MM.1S (cell line): Measurements from ENCODE around the gene ADCY5.

Experiments used
- EZH2 ChIP-seq: fragments of 300-600 bp; sonication (generic); optimal IDR thresholded peaks from 2 replicates; pipeline ENCODE3; 2017; ENCODE audit warnings: low read depth, mild to moderate bottlenecking, antibody characterized with exemption, low read length, mixed read lengths
- EZH2phosphoT487 ChIP-seq: fragments of 300-600 bp; sonication (generic); IDR thresholded peaks from 2 replicates; pipeline ENCODE4 v1.6.1; 2018; ENCODE audit warnings: antibody characterized with exemption, low read length
- TF ChIP-seq, protein P1 (sequence below): fragments of 300-600 bp; sonication (generic); IDR thresholded peaks from 2 replicates; pipeline ENCODE4 v1.5.1; 2016; ENCODE audit warnings: antibody characterized with exemption, low read length, mixed read lengths

DNA sequence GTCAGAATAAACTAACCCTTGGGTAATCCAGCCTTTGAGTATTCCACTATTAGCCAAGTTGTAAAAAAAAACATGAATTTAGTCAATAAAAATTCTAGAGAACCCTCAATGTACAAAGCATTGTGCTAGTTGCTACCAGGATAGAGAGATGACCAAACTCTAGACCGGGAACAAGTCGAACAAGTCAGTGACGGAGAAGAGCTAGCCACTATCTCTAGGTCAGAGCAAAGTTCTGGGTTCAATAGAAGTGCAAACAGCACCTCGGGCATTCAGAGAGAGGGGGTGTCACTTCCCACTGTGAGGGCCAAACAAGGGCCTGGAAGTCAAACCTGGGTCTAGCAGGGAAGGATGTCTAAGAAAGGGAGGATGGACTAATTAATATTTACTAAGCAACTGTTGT lies 2.3 kb upstream of the ADCY5 start:
- TF ChIP-seq, protein P1, sequence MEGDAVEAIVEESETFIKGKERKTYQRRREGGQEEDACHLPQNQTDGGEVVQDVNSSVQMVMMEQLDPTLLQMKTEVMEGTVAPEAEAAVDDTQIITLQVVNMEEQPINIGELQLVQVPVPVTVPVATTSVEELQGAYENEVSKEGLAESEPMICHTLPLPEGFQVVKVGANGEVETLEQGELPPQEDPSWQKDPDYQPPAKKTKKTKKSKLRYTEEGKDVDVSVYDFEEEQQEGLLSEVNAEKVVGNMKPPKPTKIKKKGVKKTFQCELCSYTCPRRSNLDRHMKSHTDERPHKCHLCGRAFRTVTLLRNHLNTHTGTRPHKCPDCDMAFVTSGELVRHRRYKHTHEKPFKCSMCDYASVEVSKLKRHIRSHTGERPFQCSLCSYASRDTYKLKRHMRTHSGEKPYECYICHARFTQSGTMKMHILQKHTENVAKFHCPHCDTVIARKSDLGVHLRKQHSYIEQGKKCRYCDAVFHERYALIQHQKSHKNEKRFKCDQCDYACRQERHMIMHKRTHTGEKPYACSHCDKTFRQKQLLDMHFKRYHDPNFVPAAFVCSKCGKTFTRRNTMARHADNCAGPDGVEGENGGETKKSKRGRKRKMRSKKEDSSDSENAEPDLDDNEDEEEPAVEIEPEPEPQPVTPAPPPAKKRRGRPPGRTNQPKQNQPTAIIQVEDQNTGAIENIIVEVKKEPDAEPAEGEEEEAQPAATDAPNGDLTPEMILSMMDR, result no peak
- TF ChIP-seq EZH2phosphoT487, result no peak
- no peak for TF ChIP-seq EZH2
